Stomach (tissue), 9 donors: Measurements from ENCODE around the gene TMEM51. TPM values are rescaled to one million over a fixed set of nuclear protein-coding genes. Genes with fewer than 3 reads are reported as not detected.
A peak's percentile ranks its signal among the peaks of the same experiment; 100 is the strongest.

Experiments used
- DNase-seq, 2 donors: peaks; one replicate each; pipeline versions ENCODE4 v3.0.0 to v3.0.0-alpha.2; 2013 to 2019
- H3K27ac ChIP-seq, 5 donors: fragments of 200-600 bp in 4 of 5; sonication (generic) in 4 of 5; one replicate each; pipeline ENCODE4 v1.5.1; 2013 to 2019; ENCODE audit warnings: mild to moderate bottlenecking in 1 of 5, moderate library complexity in 1 of 5
- H3K27me3 ChIP-seq, 3 donors: fragments of 200-600 bp; sonication (generic); one replicate each; pipeline ENCODE4 v1.5.1; 2017 to 2019; ENCODE audit warnings: mixed run types in 1 of 3
- H3K36me3 ChIP-seq, 4 donors: fragments of 200-600 bp; sonication (generic); 1 replicate in 3 of 4; 2 replicates in 1 of 4; pipeline ENCODE4 v1.5.1; 2016 to 2019
- H3K4me1 ChIP-seq, 4 donors: fragments of 200-600 bp; sonication (generic); one replicate each; pipeline ENCODE4 v1.5.1; 2016 to 2019
- H3K4me3 ChIP-seq, 4 donors: fragments of 200-600 bp; sonication (generic) in 3 of 4; one replicate each; pipeline ENCODE4 v1.5.1; 2016 to 2019; ENCODE audit warnings: mild to moderate bottlenecking in 1 of 4
- H3K9me3 ChIP-seq, 4 donors: fragments of 200-600 bp; sonication (generic); one replicate each; pipeline ENCODE4 v1.5.1; 2016 to 2019
- EP300 ChIP-seq: sonication (generic); formaldehyde crosslinking; IDR thresholded peaks from one replicate; pipeline ENCODE4 v1.6.1; 2017; ENCODE audit warnings: antibody characterized with exemption
- POLR2A ChIP-seq, 4 donors: fragments of 450-650 bp; IDR thresholded peaks; one replicate each; pipeline ENCODE4 v1.6.1; 2016; ENCODE audit warnings: antibody characterized with exemption in 4 of 4, control low read depth in 2 of 4, mild to moderate bottlenecking in 1 of 4, moderate library complexity in 1 of 4
- POLR2AphosphoS5 ChIP-seq, 3 donors: sonication (generic); formaldehyde crosslinking; IDR thresholded peaks; one replicate each; pipeline ENCODE4 v1.6.1; 2016; ENCODE audit warnings: antibody characterized with exemption in 3 of 3
- WGBS, 5 donors: extraction: QIAGEN DNeasy Blood & Tissue Kit in 3 of 5; methylation state at CpG; one replicate each; pipeline versions ENCODE4 v1.1.5 to v1.1.7; 2013 to 2018; 5-methylcytosine and 5-hydroxymethylcytosine counted together
- intact Hi-C: fragments of 100-400 bp; cut with DNase I; formaldehyde crosslinking; loops from one replicate; pipeline ENCODE4 v1.15.1; 2023; ENCODE audit warnings: low total_unique reads
- polyA plus RNA-seq, 3 donors: library from polyadenylated mRNA; stranded (reverse); fragments of 200-250 nt; gene quantifications; one replicate each; pipeline ENCODE4 v1.2.3, GENCODE V29; 2013
- total RNA-seq, 5 donors: library from RNA; depleted of rRNA; stranded (reverse); fragments of >200 nt; gene quantifications; one replicate each; pipeline versions ENCODE4 v1.1.0 to v1.2.3, GENCODE V29; 2014 to 2016
- TF ChIP-seq, protein P1 (sequence below), 7 experiments: fragments of 450-650 bp in 4 of 7; fragments of 200-600 bp in 3 of 7; sonication (generic) in 3 of 7; IDR thresholded peaks; one replicate each; pipeline ENCODE4 v1.5.1; 2016 to 2019; ENCODE audit warnings: antibody characterized with exemption in 7 of 7, control low read depth in 2 of 7, mild to moderate bottlenecking in 1 of 7
- donor health status: healthy with polysubstance abuse.
- donor health status: Bipolar disorder and iron deficiency.
- donor health status: healthy.

The TMEM51 gene
- total and polyA plus RNA-seq, 8 donors = 1.2 to 32.2 (median 15.1) TPM

GRCh38 chr1:15154480-15155036 lies 1.0 kb downstream of the TMEM51 start:
- TF ChIP-seq POLR2AphosphoS5 (IDR thresholded peaks at IDR 0.05) (no peak), EP300 (no peak), POLR2A (IDR thresholded peaks at IDR 0.05) (no peak)
- TF ChIP-seq, protein P1, sequence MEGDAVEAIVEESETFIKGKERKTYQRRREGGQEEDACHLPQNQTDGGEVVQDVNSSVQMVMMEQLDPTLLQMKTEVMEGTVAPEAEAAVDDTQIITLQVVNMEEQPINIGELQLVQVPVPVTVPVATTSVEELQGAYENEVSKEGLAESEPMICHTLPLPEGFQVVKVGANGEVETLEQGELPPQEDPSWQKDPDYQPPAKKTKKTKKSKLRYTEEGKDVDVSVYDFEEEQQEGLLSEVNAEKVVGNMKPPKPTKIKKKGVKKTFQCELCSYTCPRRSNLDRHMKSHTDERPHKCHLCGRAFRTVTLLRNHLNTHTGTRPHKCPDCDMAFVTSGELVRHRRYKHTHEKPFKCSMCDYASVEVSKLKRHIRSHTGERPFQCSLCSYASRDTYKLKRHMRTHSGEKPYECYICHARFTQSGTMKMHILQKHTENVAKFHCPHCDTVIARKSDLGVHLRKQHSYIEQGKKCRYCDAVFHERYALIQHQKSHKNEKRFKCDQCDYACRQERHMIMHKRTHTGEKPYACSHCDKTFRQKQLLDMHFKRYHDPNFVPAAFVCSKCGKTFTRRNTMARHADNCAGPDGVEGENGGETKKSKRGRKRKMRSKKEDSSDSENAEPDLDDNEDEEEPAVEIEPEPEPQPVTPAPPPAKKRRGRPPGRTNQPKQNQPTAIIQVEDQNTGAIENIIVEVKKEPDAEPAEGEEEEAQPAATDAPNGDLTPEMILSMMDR (IDR thresholded peaks at IDR 0.05) = no peak
- WGBS, 5 donors = 3 to 21% (median 7%) methylated on average over 11 to 37 of the region's 37 CpGs
- DNase-seq = peak; percentile 49 to 80
- H3K9me3 ChIP-seq = no peaks in the 10 kb centered on the region
- H3K4me1 ChIP-seq = peaks cover 62 to 80% (median 75%) of the 10 kb centered on the region in 4 donors
- no peaks in the 10 kb centered on the region for H3K36me3 ChIP-seq
- peak overlapping the region; percentile 94 to 99 (median 98) for H3K27ac ChIP-seq
- peaks cover 0 to 28% (median 8%) of the 10 kb centered on the region in 3 donors for H3K27me3 ChIP-seq
- intact Hi-C loops = loop anchor here (5.0 kb wide), 1 partner anchor 43 kb away; no protein-coding TSS in a partner anchor
- H3K4me3 ChIP-seq = peak overlapping the region; percentile 60 to 95 (median 80)

DNA sequence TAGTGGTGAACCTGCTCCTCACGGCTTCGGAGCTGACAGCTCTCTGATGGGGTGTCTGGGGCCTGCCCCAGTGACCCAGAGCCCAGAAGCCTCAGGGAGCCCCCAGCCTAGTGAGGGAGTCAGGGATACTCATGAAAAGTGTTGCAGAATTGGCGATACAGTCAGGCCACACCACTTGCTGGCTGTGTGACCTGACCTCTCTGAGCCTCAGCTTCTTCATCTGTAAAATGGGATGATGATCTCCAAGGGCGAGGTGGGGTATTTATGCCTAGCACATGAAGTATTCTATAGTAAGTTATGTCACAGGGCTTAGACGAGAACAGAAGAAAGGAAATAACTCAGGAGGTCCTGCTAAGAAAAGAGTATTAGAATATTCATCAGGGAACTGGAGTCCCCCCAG lies 1.6 kb downstream of the TMEM51 start:
- H3K9me3 ChIP-seq = no peaks in the 10 kb centered on the region
- DNase-seq = no peak
- H3K4me3 ChIP-seq = peak overlapping the region; percentile 60 to 95 (median 80)
- WGBS, 5 donors = 55 to 72% (median 63%) methylated on average over 5 of the region's 5 CpGs
- no peaks in the 10 kb centered on the region for H3K36me3 ChIP-seq
- intact Hi-C loops = loop anchor here (5.0 kb wide), 1 partner anchor 42 kb away; no protein-coding TSS in a partner anchor
- peak overlapping the region; percentile 12 to 99 (median 97) for H3K27ac ChIP-seq
- peaks cover 68 to 84% (median 81%) of the 10 kb centered on the region in 4 donors for H3K4me1 ChIP-seq
- no peak for TF ChIP-seq POLR2A (IDR thresholded peaks at IDR 0.05)
- H3K27me3 ChIP-seq = peaks cover 0 to 28% (median 8%) of the 10 kb centered on the region in 3 donors

DNA sequence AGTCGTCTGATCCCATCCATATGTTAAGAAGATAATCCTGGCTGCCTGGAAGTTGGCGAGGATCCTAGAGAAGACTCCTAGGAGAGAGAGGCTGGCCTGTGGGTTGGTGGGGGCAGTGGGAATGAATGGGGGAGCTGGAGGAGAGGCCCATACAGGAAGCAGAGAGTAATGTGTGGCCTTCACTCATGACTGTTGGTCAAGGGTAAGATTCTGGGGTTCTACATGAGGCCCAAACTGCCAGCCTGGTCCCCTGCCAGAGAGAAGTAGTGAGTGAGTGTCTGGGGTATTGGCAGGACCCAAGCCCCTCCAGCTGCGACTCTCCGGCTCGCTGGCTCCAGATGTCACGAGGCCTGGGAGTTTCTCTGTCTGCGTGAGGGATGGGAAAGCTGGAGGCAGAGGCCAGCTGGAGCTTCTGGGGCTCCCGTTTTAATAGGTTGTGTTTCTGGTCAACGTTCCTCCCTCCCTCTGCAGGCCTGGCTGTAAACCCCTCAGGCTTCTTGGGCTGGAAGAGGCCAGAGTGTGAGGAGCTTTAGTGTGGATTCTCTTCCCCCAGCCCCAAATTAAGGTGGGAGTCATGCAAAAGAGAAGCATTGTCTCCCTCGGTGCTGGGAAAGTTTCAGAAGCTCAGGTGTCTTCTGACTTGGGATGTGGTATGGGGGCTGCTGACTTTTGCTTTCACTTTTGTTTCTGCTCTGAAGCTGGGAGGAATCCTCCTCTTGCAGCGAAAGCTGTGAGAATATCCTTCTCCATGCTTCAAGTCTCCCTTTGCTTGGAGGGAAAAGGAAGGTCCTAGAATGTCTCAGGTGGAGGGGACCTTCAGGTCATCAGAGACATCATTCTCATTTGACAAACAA lies 2.6 kb downstream of the TMEM51 start:
- Histone ChIP-seq H3K9me3 (no peaks in the 10 kb centered on the region), H3K27ac (peak overlapping the region; percentile 62 to 99 (median 97)), H3K4me3 (peak overlapping the region in 2 of 4 donors; percentile 60 to 75), H3K4me1 (peaks cover 72 to 90% (median 82%) of the 10 kb centered on the region in 4 donors), H3K27me3 (peaks cover 0 to 28% (median 8%) of the 10 kb centered on the region in 3 donors), H3K36me3 (no peaks in the 10 kb centered on the region)
- whole genome bisulfite sequencing, 5 donors = 40 to 47% (median 41%) methylated on average over 11 of the region's 11 CpGs
- intact Hi-C loops = loop anchor here (5.0 kb wide), 1 partner anchor 41 kb away; no protein-coding TSS in a partner anchor
- TF ChIP-seq, protein P1 (IDR thresholded peaks at IDR 0.05) = no peak
- no peak for TF ChIP-seq EP300
- TF ChIP-seq POLR2AphosphoS5 (IDR thresholded peaks at IDR 0.05) = no peak
- TF ChIP-seq POLR2A (IDR thresholded peaks at IDR 0.05) = no peak
- peak in 1 of 2 donors; percentile 82 for DNase-seq

DNA sequence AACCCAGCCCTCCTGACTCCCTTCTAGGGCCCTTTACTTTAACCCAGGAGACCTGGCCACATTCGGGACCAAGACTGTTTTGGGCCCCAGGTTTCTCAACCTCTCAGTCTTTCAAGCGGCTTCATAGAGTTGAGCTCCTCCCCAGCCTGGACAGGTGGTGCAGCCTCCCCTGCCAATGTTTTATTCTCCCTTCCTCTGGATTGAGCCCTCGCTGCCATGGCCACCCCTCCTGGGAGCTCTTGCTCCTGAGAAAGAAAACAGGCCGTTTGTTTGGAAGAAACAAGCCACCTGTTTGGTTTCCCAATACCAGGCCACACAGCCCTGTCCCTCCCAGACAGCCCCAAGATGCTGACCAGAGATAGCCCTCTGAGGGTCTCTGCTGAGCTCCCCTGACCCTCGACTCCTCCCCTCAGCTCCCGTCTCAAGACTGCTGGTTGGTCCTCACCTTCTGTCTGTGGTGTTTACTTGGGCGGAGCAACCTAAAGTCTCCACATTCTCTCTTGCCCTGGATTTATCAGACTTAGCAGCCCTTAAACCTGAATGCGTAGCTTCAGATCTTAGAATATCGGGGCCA lies 3.3 kb downstream of the TMEM51 start:
- Histone ChIP-seq H3K4me3 (peak overlapping the region in 1 of 4 donors; percentile 75), H3K4me1 (peaks cover 65 to 90% (median 78%) of the 10 kb centered on the region in 4 donors), H3K36me3 (no peaks in the 10 kb centered on the region), H3K27ac (peak overlapping the region; percentile 62 to 99 (median 97)), H3K9me3 (no peaks in the 10 kb centered on the region), H3K27me3 (peaks cover 0 to 28% (median 8%) of the 10 kb centered on the region in 3 donors)
- no peak for DNase-seq
- 27 to 53% (median 43%) methylated on average over 9 of the region's 9 CpGs for WGBS, 5 donors
- TF ChIP-seq, protein P1 (IDR thresholded peaks at IDR 0.05) = no peak
- TF ChIP-seq POLR2A (IDR thresholded peaks at IDR 0.05) (no peak), EP300 (no peak), POLR2AphosphoS5 (IDR thresholded peaks at IDR 0.05) (no peak)
- intact Hi-C loops = loop anchor here (5.0 kb wide), 1 partner anchor 40 kb away; no protein-coding TSS in a partner anchor
